ENCODE data around the gene HCN3.

HCN3 gene

GRCh38 chr1:155256058-155256852, 21.0 kb upstream of the HCN3 start:
- Histone ChIP-seq H3K9me3 (ENCODE audit: control insufficient read depth, insufficient read depth, low read depth, low read length) (no peaks in the 10 kb centered on the region), H3K4me1 (ENCODE audit: control insufficient read depth, insufficient read depth, low read length) (no peaks in the 10 kb centered on the region), H3K36me3 (ENCODE audit: control insufficient read depth in 2 of 2, insufficient read depth in 1 of 2, low read length in 2 of 2) (peaks cover 0 to 54% of the 10 kb centered on the region in 2 experiments; a peak in 2 of 3 replicates), H3K27ac (ENCODE audit: extremely low read depth, low read depth, low read length) (peak overlapping the region; percentile 72; the same call in 1 of the 2 replicates), H3K4me3 (ENCODE audit: low read depth, low read length) (no peak overlapping the region)
- CTCF ChIA-PET = interaction anchor here (0.8 to 1.5 kb wide), 4 partner anchors 10 to 50 kb away, joined by 3 to 4 read pairs (median 4); no protein-coding TSS in a partner anchor
- POLR2A ChIA-PET = interaction anchor here (1.2 to 3.7 kb wide), 3 partner anchors 17 to 83 kb away, joined by 4 to 28 read pairs (median 8); partner anchors contain the start of genes CLK2 and KRTCAP2
- TF ChIP-seq ZNF362 (tag by site-specific recombination; IDR thresholded peaks at IDR 0.05) (no peak), CTCF (tag by site-specific recombination; IDR thresholded peaks at IDR 0.05) (no peak), EGR2 (tag by site-specific recombination; IDR thresholded peaks at IDR 0.05; ENCODE audit: low read depth) (peak; percentile 36), ZFP69B (tag by site-specific recombination; IDR thresholded peaks at IDR 0.05) (peak; percentile 76), ZNF600 (tag by site-specific recombination; IDR thresholded peaks at IDR 0.05) (peak; percentile 69; the same call in 1 of the 2 replicates), ZNF660 (tag by site-specific recombination; IDR thresholded peaks at IDR 0.05) (no peak), KLF8 (tag by site-specific recombination; IDR thresholded peaks at IDR 0.05) (no peak), ZFHX2 (tag by site-specific recombination; conservative IDR thresholded peaks at IDR 0.05) (peak; percentile 76), ZNF664 (tag by site-specific recombination; IDR thresholded peaks at IDR 0.05) (no peak), GLIS1 (tag by site-specific recombination; IDR thresholded peaks at IDR 0.05) (peak; percentile 35), ZNF248 (tag by site-specific recombination; IDR thresholded peaks at IDR 0.05) (no peak), ZBTB48 (tag by site-specific recombination; IDR thresholded peaks at IDR 0.05) (peak; percentile 25; the same call in 1 of the 2 replicates), ZNF157 (tag by site-specific recombination; IDR thresholded peaks at IDR 0.05) (no peak), ZNF174 (tag by site-specific recombination; IDR thresholded peaks at IDR 0.05) (no peak), ZIC2 (tag by site-specific recombination; IDR thresholded peaks at IDR 0.05) (0 out of 2 replicates have a peak, but pooled peaks have one; percentile 30), ZNF366 (tag by site-specific recombination; conservative IDR thresholded peaks at IDR 0.05) (peak; percentile 27; the same call in 1 of the 2 replicates), ZNF391 (tag by site-specific recombination; IDR thresholded peaks at IDR 0.05; ENCODE audit: borderline replicate concordance, low read depth) (no peak), PBX3 (CRISPR knock-in tag; IDR thresholded peaks at IDR 0.05) (no peak), MYNN (tag by site-specific recombination; IDR thresholded peaks at IDR 0.05; ENCODE audit: borderline replicate concordance) (no peak)
- TF ChIP-seq, protein P1, sequence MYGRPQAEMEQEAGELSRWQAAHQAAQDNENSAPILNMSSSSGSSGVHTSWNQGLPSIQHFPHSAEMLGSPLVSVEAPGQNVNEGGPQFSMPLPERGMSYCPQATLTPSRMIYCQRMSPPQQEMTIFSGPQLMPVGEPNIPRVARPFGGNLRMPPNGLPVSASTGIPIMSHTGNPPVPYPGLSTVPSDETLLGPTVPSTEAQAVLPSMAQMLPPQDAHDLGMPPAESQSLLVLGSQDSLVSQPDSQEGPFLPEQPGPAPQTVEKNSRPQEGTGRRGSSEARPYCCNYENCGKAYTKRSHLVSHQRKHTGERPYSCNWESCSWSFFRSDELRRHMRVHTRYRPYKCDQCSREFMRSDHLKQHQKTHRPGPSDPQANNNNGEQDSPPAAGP (tag by site-specific recombination; IDR thresholded peaks at IDR 0.05) = peak; percentile 94
- TF ChIP-seq, protein P2, sequence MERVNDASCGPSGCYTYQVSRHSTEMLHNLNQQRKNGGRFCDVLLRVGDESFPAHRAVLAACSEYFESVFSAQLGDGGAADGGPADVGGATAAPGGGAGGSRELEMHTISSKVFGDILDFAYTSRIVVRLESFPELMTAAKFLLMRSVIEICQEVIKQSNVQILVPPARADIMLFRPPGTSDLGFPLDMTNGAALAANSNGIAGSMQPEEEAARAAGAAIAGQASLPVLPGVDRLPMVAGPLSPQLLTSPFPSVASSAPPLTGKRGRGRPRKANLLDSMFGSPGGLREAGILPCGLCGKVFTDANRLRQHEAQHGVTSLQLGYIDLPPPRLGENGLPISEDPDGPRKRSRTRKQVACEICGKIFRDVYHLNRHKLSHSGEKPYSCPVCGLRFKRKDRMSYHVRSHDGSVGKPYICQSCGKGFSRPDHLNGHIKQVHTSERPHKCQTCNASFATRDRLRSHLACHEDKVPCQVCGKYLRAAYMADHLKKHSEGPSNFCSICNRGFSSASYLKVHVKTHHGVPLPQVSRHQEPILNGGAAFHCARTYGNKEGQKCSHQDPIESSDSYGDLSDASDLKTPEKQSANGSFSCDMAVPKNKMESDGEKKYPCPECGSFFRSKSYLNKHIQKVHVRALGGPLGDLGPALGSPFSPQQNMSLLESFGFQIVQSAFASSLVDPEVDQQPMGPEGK (tag by site-specific recombination; IDR thresholded peaks at IDR 0.05) = peak; percentile 61; the same call in 1 of the 2 replicates
- TF ChIP-seq, protein P3, sequence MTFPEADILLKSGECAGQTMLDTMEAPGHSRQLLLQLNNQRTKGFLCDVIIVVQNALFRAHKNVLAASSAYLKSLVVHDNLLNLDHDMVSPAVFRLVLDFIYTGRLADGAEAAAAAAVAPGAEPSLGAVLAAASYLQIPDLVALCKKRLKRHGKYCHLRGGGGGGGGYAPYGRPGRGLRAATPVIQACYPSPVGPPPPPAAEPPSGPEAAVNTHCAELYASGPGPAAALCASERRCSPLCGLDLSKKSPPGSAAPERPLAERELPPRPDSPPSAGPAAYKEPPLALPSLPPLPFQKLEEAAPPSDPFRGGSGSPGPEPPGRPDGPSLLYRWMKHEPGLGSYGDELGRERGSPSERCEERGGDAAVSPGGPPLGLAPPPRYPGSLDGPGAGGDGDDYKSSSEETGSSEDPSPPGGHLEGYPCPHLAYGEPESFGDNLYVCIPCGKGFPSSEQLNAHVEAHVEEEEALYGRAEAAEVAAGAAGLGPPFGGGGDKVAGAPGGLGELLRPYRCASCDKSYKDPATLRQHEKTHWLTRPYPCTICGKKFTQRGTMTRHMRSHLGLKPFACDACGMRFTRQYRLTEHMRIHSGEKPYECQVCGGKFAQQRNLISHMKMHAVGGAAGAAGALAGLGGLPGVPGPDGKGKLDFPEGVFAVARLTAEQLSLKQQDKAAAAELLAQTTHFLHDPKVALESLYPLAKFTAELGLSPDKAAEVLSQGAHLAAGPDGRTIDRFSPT (tag by site-specific recombination; IDR thresholded peaks at IDR 0.05) = 0 out of 2 replicates have a peak, but pooled peaks have one; percentile 39
- TF ChIP-seq, protein P4, sequence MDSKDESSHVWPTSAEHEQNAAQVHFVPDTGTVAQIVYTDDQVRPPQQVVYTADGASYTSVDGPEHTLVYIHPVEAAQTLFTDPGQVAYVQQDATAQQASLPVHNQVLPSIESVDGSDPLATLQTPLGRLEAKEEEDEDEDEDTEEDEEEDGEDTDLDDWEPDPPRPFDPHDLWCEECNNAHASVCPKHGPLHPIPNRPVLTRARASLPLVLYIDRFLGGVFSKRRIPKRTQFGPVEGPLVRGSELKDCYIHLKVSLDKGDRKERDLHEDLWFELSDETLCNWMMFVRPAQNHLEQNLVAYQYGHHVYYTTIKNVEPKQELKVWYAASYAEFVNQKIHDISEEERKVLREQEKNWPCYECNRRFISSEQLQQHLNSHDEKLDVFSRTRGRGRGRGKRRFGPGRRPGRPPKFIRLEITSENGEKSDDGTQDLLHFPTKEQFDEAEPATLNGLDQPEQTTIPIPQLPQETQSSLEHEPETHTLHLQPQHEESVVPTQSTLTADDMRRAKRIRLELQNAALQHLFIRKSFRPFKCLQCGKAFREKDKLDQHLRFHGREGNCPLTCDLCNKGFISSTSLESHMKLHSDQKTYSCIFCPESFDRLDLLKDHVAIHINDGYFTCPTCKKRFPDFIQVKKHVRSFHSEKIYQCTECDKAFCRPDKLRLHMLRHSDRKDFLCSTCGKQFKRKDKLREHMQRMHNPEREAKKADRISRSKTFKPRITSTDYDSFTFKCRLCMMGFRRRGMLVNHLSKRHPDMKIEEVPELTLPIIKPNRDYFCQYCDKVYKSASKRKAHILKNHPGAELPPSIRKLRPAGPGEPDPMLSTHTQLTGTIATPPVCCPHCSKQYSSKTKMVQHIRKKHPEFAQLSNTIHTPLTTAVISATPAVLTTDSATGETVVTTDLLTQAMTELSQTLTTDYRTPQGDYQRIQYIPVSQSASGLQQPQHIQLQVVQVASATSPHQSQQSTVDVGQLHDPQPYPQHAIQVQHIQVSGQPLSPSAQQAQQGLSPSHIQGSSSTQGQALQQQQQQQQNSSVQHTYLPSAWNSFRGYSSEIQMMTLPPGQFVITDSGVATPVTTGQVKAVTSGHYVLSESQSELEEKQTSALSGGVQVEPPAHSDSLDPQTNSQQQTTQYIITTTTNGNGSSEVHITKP (tag by site-specific recombination; IDR thresholded peaks at IDR 0.05) = peak; percentile 30; the same call in 1 of the 2 replicates

Measured in HEK293 (cell line).